Measurements from ENCODE around the gene ONECUT1.
A peak's percentile ranks its signal among the peaks of the same experiment; 100 is the strongest.

ONECUT1 gene

DNA sequence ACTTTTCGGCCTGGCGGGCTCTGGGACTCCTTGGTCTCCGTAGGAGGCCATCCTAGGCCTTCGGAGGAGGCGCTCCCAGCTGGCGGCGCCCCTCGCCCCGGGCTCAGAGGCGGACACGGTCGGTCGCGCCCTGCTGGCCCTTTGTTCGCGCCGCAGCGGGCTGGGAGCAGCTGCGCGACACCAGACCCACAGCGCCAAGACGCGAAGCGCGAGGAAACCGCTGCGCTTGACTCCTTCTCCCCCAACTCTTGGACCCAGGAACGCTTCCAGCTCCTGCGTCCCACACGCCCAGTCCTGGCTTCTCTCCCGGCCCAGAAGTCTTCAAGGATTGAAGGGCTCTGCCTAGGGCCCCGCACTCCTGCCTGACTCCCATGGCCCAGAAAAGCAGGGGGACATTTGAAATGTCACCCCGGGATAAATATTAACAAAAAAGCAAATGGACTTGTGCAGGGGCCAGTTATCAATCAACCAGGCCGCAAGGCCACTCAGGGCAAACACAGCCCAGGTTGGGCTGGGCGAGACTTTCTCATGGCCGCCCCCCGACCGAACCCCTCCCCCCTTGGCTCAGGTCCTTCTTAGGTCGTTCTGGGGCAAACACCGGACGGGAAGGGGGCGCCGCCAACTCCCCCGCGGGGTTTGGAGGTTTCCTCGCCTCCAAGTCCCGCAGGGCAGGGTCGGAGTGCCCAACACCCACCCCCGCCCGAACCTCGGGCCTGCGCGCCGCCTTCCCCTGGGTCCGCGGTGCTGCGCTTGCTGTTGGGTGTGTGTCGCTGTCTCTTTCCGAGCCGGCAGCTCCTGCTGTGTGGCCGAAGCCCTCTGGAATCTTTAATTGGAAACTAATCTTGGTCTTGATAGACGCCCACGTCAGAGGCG is 5.1 kb downstream of the ONECUT1 start:
- no peak overlapping the region for H3K4me3 ChIP-seq (ENCODE audit: low read length)
- DNase-seq (ENCODE audit: low read depth), result no peak
- TF ChIP-seq, protein P1, sequence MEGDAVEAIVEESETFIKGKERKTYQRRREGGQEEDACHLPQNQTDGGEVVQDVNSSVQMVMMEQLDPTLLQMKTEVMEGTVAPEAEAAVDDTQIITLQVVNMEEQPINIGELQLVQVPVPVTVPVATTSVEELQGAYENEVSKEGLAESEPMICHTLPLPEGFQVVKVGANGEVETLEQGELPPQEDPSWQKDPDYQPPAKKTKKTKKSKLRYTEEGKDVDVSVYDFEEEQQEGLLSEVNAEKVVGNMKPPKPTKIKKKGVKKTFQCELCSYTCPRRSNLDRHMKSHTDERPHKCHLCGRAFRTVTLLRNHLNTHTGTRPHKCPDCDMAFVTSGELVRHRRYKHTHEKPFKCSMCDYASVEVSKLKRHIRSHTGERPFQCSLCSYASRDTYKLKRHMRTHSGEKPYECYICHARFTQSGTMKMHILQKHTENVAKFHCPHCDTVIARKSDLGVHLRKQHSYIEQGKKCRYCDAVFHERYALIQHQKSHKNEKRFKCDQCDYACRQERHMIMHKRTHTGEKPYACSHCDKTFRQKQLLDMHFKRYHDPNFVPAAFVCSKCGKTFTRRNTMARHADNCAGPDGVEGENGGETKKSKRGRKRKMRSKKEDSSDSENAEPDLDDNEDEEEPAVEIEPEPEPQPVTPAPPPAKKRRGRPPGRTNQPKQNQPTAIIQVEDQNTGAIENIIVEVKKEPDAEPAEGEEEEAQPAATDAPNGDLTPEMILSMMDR (conservative IDR thresholded peaks at IDR 0.05; ENCODE audit: low read depth, low read length), result no peak

DNA sequence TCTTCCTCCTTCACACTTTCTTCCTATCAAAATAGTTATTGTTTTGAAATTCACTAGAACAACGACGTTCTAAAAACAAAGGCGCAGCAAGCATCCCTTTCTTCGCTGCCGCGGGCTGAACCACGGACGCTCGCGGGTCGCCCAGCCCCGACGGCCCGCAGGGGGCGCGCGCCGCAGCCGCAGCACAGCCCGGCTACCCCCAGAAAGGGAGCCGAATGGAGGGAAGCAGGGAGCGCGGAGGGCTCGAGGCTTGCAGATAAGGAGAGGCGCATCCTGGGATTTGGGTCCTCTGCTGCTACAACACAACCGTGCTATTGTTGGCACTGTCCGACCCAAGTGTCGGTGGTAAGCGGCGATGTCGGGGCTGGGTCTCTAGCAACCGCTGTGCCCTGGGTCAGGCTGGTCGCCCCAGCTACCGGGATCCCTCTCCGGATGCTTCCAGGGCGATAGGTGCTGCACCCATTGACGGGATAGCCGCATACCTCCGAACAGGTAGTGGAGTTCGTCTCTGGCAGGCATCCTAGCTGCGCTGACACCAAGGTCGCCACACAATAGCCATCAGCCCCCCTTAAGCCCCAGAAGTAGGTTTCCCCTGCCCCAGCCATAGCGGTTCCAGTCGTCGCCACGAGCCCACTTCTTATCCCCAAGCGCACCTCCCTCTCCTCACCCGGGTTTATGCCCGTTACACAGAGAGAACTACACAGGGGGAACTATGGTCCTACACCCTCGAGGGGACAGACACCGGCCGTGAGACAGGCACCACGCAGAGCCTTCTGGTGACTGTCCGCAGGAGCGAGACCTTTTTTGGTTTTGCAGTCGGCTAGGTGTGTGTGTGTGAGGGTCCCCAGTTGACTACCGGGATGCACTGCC is 6.0 kb downstream of the ONECUT1 start:
- no peak overlapping the region for H3K4me3 ChIP-seq (ENCODE audit: low read length)
- TF ChIP-seq, protein P1 (conservative IDR thresholded peaks at IDR 0.05; ENCODE audit: low read depth, low read length), result peak; percentile 53
- DNase-seq (ENCODE audit: low read depth), result no peak

DNA sequence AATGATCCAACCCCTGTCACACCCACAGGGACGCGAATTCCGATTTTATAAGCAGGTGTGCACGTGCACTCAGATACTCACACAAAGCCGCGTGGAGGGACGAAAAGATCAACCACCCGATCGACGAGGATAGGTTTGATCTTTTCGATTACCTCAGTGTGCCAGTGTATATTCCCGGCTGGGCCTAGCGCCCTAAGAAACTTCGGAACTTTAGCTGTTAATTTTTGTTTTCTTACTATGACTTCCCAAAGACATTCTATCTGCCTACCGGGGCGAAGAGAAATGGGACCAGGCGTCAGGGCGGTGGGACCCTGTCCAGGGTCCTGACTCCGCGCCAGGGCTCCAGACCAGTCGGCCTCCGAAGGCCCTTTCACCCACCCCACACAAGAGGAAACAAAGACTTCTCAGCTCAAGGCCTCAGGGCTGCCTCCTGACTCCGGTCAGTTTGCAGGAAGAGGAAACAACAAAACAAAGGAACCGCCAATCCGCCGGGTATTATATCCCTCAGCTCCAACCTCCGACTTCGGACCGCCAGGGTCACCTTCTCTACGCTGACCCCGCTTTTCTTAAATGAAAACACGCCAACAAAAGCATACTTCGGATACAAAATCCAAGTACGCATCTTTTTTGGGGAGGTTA is 6.8 kb downstream of the ONECUT1 start:
- no peak for DNase-seq (ENCODE audit: low read depth)
- TF ChIP-seq, protein P1 (conservative IDR thresholded peaks at IDR 0.05; ENCODE audit: low read depth, low read length), result no peak
- no peak overlapping the region for H3K4me3 ChIP-seq (ENCODE audit: low read length)

DNA sequence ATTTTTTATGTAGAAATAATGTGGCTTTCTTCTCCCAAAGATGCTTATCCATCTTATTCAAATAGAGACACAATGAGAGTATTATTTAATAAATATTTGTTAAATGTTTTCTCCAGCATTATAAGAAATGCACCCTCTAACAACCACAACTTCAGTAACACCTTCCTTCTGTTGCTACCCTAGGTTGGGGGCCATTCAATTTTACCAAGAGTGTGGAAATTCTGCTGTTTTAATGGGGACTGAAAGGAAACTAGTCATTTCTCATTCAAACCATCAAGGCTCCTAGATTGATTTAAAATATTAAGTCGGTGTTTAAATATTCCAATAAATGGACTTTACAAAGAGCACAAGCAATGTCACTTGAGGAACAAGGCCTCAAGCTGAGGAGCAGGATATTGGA is 7.6 kb downstream of the ONECUT1 start:
- DNase-seq (ENCODE audit: low read depth), result no peak
- H3K4me3 ChIP-seq (ENCODE audit: low read length), result no peak overlapping the region
- TF ChIP-seq, protein P1 (conservative IDR thresholded peaks at IDR 0.05; ENCODE audit: low read depth, low read length), result no peak

DNA sequence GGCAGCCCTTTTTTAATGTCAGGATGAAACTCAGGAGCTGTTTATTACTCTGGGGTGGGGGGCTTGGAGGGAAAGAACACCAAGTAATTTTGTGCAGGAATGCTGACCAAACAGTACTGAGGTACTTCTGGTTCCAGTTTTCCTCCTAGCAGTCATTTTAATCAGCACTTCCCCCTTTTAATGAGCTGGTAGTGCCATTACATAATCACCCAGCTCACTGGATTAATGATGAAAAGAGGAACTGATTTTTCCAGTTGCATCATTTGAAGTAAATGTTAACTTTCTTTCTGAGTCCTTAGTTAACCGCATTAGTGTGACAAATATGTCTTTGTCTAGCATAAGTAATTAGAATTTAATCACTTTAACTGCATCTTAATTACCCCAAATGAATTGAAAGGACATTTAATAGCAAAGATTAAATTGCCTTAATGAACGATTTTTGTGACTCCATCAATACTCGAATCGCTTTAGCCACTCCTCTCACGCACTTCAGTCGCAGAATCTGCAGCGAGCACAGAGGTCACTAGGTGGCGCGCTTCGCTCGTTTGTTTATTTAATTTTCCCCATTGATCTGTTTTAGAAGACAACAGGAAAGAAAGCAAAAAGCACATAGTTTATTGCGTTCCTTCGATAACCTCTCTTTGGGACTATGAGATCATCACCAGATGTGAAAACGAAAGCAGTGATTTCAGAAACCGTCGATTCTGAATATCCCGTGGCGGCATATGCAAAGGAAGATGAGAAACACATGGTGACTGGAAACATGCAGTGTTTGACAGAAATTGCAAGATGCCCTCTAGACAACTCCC is 9.8 kb downstream of the ONECUT1 start:
- TF ChIP-seq, protein P1 (conservative IDR thresholded peaks at IDR 0.05; ENCODE audit: low read depth, low read length), result peak; percentile 92
- DNase-seq (ENCODE audit: low read depth), result no peak
- H3K4me3 ChIP-seq (ENCODE audit: low read length), result no peak overlapping the region

DNA sequence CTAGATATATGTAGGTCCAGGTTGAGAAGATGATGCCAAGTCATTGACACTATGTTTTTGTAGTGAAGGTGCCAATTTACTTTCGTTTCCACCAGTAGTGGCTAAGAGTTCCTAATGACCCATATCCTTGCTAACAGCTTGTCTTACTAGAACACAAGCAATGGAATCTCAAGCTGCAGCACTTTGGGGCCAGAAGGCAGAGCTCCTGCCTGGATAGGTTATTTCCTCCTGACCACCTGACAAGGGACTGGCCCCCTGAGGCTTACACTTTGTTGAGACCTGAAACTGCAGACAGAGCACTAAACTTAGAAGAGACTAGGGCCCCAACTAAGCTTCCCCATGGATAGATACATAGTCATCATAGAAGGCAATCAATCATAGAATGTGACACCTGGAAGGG is 11.7 kb downstream of the ONECUT1 start:
- H3K4me3 ChIP-seq (ENCODE audit: low read length), result no peak overlapping the region
- TF ChIP-seq, protein P1 (conservative IDR thresholded peaks at IDR 0.05; ENCODE audit: low read depth, low read length), result no peak
- DNase-seq (ENCODE audit: low read depth), result no peak
